Measurements from ENCODE around the gene TRIP12.
"Not testable (repeated sequence)": the region's sequence is repeated elsewhere in the genome, so short reads cannot be mapped to it uniquely, and the experiment has no call there.

TRIP12 gene

GRCh38 chr2:229921892-229922448 is at the start of gene TRIP12:
TSS of gene TRIP12 (minus strand) at chr2:229922009. CDS start at chr2:229880079, 41,930 bp downstream.
- DNase-seq, result peak; percentile 90

GRCh38 chr2:229971298-229971790 is 49.5 kb upstream of the TRIP12 start:
- no peak for DNase-seq

- DNase-seq, result no peak
Measured at GRCh38 chr2:229970406-229970805, 48.6 kb upstream of the TRIP12 start.

GRCh38 chr2:229969921-229970320 is 48.1 kb upstream of the TRIP12 start:
- no peak for DNase-seq

- DNase-seq, result not testable (repeated sequence)
Measured at GRCh38 chr2:229963596-229963995, 41.8 kb upstream of the TRIP12 start.

GRCh38 chr2:229956491-229956890 is 34.7 kb upstream of the TRIP12 start:
- no peak for DNase-seq

GRCh38 chr2:229955663-229956062 is 33.9 kb upstream of the TRIP12 start:
- no peak for DNase-seq

- no peak for DNase-seq
Measured at GRCh38 chr2:229952256-229952835, 30.5 kb upstream of the TRIP12 start.

- no peak for DNase-seq
Measured at GRCh38 chr2:229947544-229947943, 25.7 kb upstream of the TRIP12 start.

- no peak for DNase-seq
Measured at GRCh38 chr2:229945975-229946374, 24.2 kb upstream of the TRIP12 start.

GRCh38 chr2:229943770-229944449 is 22.1 kb upstream of the TRIP12 start:
- DNase-seq, result no peak

- DNase-seq, result no peak
Measured at GRCh38 chr2:229943171-229943570, 21.4 kb upstream of the TRIP12 start.

- DNase-seq, result no peak
Measured at GRCh38 chr2:229942671-229943070, 20.9 kb upstream of the TRIP12 start.

- DNase-seq, result no peak
Measured at GRCh38 chr2:229937537-229937936, 15.7 kb upstream of the TRIP12 start.

- no peak for DNase-seq
Measured at GRCh38 chr2:229931241-229931640, 9.4 kb upstream of the TRIP12 start.

- no peak for DNase-seq
Measured at GRCh38 chr2:229930656-229931055, 8.8 kb upstream of the TRIP12 start.

GRCh38 chr2:229927817-229928321 is 6.1 kb upstream of the TRIP12 start:
- DNase-seq, result no peak

- DNase-seq, result no peak
Measured at GRCh38 chr2:229925201-229925600, 3.4 kb upstream of the TRIP12 start.

GRCh38 chr2:229924541-229924940 is 2.7 kb upstream of the TRIP12 start:
- not testable (repeated sequence) for DNase-seq

- peak; percentile 59 for DNase-seq
Measured at GRCh38 chr2:229922449-229923386, 909 bp upstream of the TRIP12 start, which contains the start of gene FBXO36. TSS of gene FBXO36 (plus strand) at chr2:229922503. CDS start at chr2:229922514, 11 bp downstream.

- peak; percentile 58 for DNase-seq
Measured at GRCh38 chr2:229921101-229921891, 513 bp downstream of the TRIP12 start.

All from NCI-H1092 treated with DMSO at 0.1 percent for 48 hours (cell line).